GM12878 (cell line): ENCODE measurements around the gene TRIM67. TPM values are rescaled to one million over a fixed set of nuclear protein-coding genes. Genes with fewer than 3 reads are reported as not detected.

Experiments
- ATAC-seq: fragments of 200-7000 bp; cut with Tn5 transposase; 3 replicates; pipeline ENCODE4 v1.9.1; 2020; ENCODE audit warnings: mild to moderate bottlenecking, moderate library complexity
- BruUV-seq: library from RNA; stranded (reverse); fragments of 400-500 nt; replicated peaks from 2 replicates; lab custom pipeline; 2021; lab: Mats Ljungman, UMichigan
- CTCF ChIA-PET: fragments of 300-600 bp; sonication (Branson Sonifier 250); formaldehyde crosslinking; extraction: SDS; loops from one replicate; lab custom pipeline; 2021; ENCODE audit warnings: inconsistent platforms; lab: Yijun Ruan, JAX
- POLR2A ChIA-PET: fragments of 350-600 bp; formaldehyde crosslinking; extraction: SDS; loops from one replicate; lab custom pipeline; 2021; ENCODE audit warnings: inconsistent platforms; lab: Charles Lee
- RAD21 ChIA-PET: fragments of 300-600 bp; sonication (Branson Sonifier 250); formaldehyde crosslinking; loops from one replicate; lab custom pipeline; 2023; ENCODE audit warnings: antibody characterized with exemption; ENCODE audit not compliant: unreplicated experiment; lab: Charles Lee
- SMC1A ChIA-PET: fragments of 300-600 bp; sonication (Branson Sonifier 250); formaldehyde crosslinking; loops from one replicate; lab custom pipeline; 2023; ENCODE audit not compliant: unreplicated experiment, uncharacterized antibody; lab: Charles Lee
- DNase-seq: peaks from one replicate; pipeline ENCODE4 v3.0.0-alpha.2; 2011; ENCODE audit warnings: low read depth, low spot score
- FAIRE-seq: peaks from 3 replicates; lab custom pipeline; 2011; peaks lifted over from hg19 to GRCh38; lab: Jason Lieb, UNC
- H2AFZ ChIP-seq: 2 replicates; pipeline ENCODE4 v1.6.0; 2011; ENCODE audit warnings: low read depth, low read length, control low read depth; ENCODE audit not compliant: control insufficient read depth
- H3K27ac ChIP-seq: 2 replicates; pipeline ENCODE4 v1.5.1; 2011; ENCODE audit warnings: control low read depth; ENCODE audit not compliant: control insufficient read depth, insufficient read depth
- H3K27me3 ChIP-seq, 2 experiments: replicated peaks in 1 of 2; 2 replicates each; pipeline versions ENCODE4 v1.6.0 to v1.6.1; 2011; ENCODE audit warnings: low read length in 1 of 2; ENCODE audit not compliant: control insufficient read depth in 2 of 2, insufficient read depth in 2 of 2
- H3K36me3 ChIP-seq, 2 experiments: 2 replicates each; pipeline ENCODE4 v1.5.1; 2011; ENCODE audit warnings: low read length in 1 of 2; ENCODE audit not compliant: control insufficient read depth in 2 of 2, insufficient read depth in 2 of 2
- H3K4me1 ChIP-seq: 2 replicates; pipeline ENCODE4 v1.6.1; 2011; ENCODE audit warnings: mild to moderate bottlenecking, low read length, moderate library complexity, mixed read lengths; ENCODE audit not compliant: control insufficient read depth, insufficient read depth
- H3K4me2 ChIP-seq: 2 replicates; pipeline ENCODE4 v1.6.0; 2011; ENCODE audit warnings: control low read depth; ENCODE audit not compliant: control insufficient read depth, insufficient read depth
- H3K4me3 ChIP-seq: fragments of 200-600 bp; sonication (generic); 2 replicates; pipeline ENCODE4 v1.5.1; 2016
- H3K79me2 ChIP-seq: 2 replicates; pipeline ENCODE4 v1.6.0; 2011; ENCODE audit warnings: low read length; ENCODE audit not compliant: control insufficient read depth, insufficient read depth
- H3K9ac ChIP-seq: 2 replicates; pipeline ENCODE4 v1.8.0; 2011; ENCODE audit warnings: low read length, control low read depth, mixed read lengths; ENCODE audit not compliant: control insufficient read depth, insufficient read depth
- H3K9me3 ChIP-seq: replicated peaks from 3 replicates; pipeline ENCODE4 v1.5.1; 2011; ENCODE audit warnings: mild to moderate bottlenecking, low read length; ENCODE audit not compliant: control insufficient read depth, insufficient read depth
- H4K20me1 ChIP-seq: 2 replicates; pipeline ENCODE4 v1.6.0; 2011; ENCODE audit not compliant: control insufficient read depth, insufficient read depth
- CEBPB ChIP-seq, 2 experiments: fragments of 150-350 bp in 1 of 2; IDR thresholded peaks; 2 replicates each; pipeline ENCODE4 v1.6.1; 2012 to 2014; ENCODE audit warnings: low read depth in 2 of 2, low read length in 2 of 2, borderline replicate concordance in 1 of 2, inconsistent platforms in 1 of 2
- EGR1 ChIP-seq, 2 experiments: IDR thresholded peaks; 1 replicate in 1 of 2; 2 replicates in 1 of 2; pipeline ENCODE4 v1.6.1; 2011 to 2012; ENCODE audit warnings: low read depth in 2 of 2, low read length in 2 of 2, borderline replicate concordance in 1 of 2, mild to moderate bottlenecking in 1 of 2, moderate library complexity in 1 of 2
- HDGF ChIP-seq: fragments of 450-650 bp; IDR thresholded peaks from 2 replicates; pipeline ENCODE4 v1.6.1; 2016; ENCODE audit warnings: antibody characterized with exemption
- MXI1 ChIP-seq: fragments of 150-350 bp; IDR thresholded peaks from 2 replicates; pipeline ENCODE4 v1.6.1; 2011; ENCODE audit warnings: low read depth, mild to moderate bottlenecking, inconsistent platforms, low read length, improper control_type of control experiment
- NR2F1 ChIP-seq: fragments of 450-650 bp; conservative IDR thresholded peaks from 2 replicates; pipeline ENCODE4 v1.6.1; 2017; ENCODE audit warnings: mild to moderate bottlenecking
- RB1 ChIP-seq: fragments of 450-650 bp; formaldehyde crosslinking; IDR thresholded peaks from 2 replicates; pipeline ENCODE4 v1.6.1; 2017; ENCODE audit warnings: mild to moderate bottlenecking, borderline replicate concordance
- RBBP5 ChIP-seq: fragments of 200-600 bp; sonication (generic); conservative IDR thresholded peaks from 2 replicates; pipeline ENCODE4 v1.6.1; 2016
- SMAD5 ChIP-seq: IDR thresholded peaks from 2 replicates; pipeline ENCODE4 v1.6.1; 2016; ENCODE audit warnings: antibody characterized with exemption, low read depth
- WGBS: methylation state at CpG from one replicate; pipeline ENCODE4 v1.1.6; 2016; ENCODE audit warnings: low lambda C conversion rate; ENCODE audit not compliant: insufficient replicate concordance, insufficient coverage; ENCODE audit errors: missing lambda C conversion rate; 5-methylcytosine and 5-hydroxymethylcytosine counted together
- in situ Hi-C: fragments of 300-500 bp; cut with MboI; formaldehyde crosslinking; loops from 9 replicates; pipeline ENCODE4 v1.14.3; 2018; ENCODE audit warnings: mixed read lengths
- intact Hi-C: fragments of 100-400 bp; cut with micrococcal nuclease; formaldehyde crosslinking; loops from one replicate; pipeline ENCODE4 v1.14.2; 2022; ENCODE audit not compliant: unreplicated experiment
- polyA plus RNA-seq, 11 experiments: library from polyadenylated mRNA; depleted of rRNA in 4 of 11; unstranded in 6 of 11; stranded (reverse) in 5 of 11; fragments of >200 nt; fragmentation: Nextera tagmentation in 4 of 11; fragmentation: Illumina TruSeq in 1 of 11; extraction: Ambion mirVana in 4 of 11; extraction: Trizol in 1 of 11; gene quantifications; 1 replicate in 1 of 11; 2 replicates in 10 of 11; pipeline versions ENCODE4 v1.2.1 to v1.2.3, GENCODE V29; 2011 to 2016; ENCODE audit warnings: inconsistent platforms in 2 of 11, missing spikeins in 2 of 11, low read depth in 1 of 11
- total RNA-seq, 4 experiments: library from RNA; depleted of rRNA in 3 of 4; stranded (reverse); fragments of >200 nt in 3 of 4; fragmentation: Illumina TruSeq in 1 of 4; extraction: Trizol in 1 of 4; gene quantifications; 2 replicates each; pipeline versions ENCODE4 v1.2.1 to v1.2.3, GENCODE V29; 2013 to 2021
- TF ChIP-seq, protein P1 (sequence below): IDR thresholded peaks from 2 replicates; pipeline ENCODE4 v1.6.1; 2012; ENCODE audit warnings: low read depth, low read length, improper control_type of control experiment
- TF ChIP-seq, protein P2 (sequence below): fragments of 450-650 bp; IDR thresholded peaks from 2 replicates; pipeline ENCODE4 v1.6.1; 2016; ENCODE audit warnings: mild to moderate bottlenecking, moderate library complexity, borderline replicate concordance
- TF ChIP-seq, protein P3 (sequence below): IDR thresholded peaks from 2 replicates; pipeline ENCODE4 v1.6.1; 2012; ENCODE audit warnings: low read length, inconsistent platforms

Gene TRIM67
- total and polyA plus RNA-seq, 10 of the 15 experiments (the other 5 are each of a cell fraction or from before 2014, with no cell fraction given), result under 0.01 to 0.01 TPM; not detected in 8

DNA sequence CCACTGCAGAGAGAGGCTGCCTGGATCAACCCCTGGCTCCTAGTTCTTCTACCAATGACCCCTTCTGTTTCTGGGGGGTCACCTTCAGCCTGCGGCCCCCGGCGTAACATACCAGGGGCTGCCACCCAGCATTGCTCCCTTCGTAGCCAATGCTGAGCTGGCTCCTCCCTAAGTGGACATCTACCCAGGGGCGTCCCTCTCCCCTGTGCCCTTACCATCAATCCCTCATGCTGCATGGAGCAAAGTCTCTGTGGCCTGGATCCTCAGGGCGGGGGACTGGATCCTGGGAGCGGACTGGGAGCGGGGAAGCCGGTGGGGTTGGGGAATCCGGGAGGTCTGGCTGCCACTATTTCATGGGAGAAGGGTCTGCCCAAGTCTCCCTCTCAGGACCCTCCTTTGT, 28.6 kb downstream of the TRIM67 start:
- BruUV-seq, result no TSS peak
- Histone ChIP-seq H3K9ac (no peak overlapping the region), H3K4me3 (no peak overlapping the region), H3K4me2 (no peak overlapping the region), H3K79me2 (no peaks in the 10 kb centered on the region), H3K9me3 (no peaks in the 10 kb centered on the region), H2AFZ (no peak overlapping the region), H3K27me3 (no peaks in the 10 kb centered on the region; a peak in 2 of 4 replicates), H3K4me1 (no peaks in the 10 kb centered on the region), H4K20me1 (no peaks in the 10 kb centered on the region), H3K36me3 (no peaks in the 10 kb centered on the region), H3K27ac (no peak overlapping the region)
- intact Hi-C loops (no loop called here), in situ Hi-C loops (no loop called here)
- ATAC-seq, result no peak
- no peak for DNase-seq
- SMC1A ChIA-PET, result no interaction called here
- FAIRE-seq, result no peak
- CTCF ChIA-PET, result no interaction called here
- WGBS, result 45% methylated on average over 10 of the region's 10 CpGs
- POLR2A ChIA-PET, result no interaction called here
- RAD21 ChIA-PET, result no interaction called here
- TF ChIP-seq CEBPB (IDR thresholded peaks at IDR 0.05; ENCODE audit: borderline replicate concordance in 1 of 2, low read depth in 2 of 2, low read length in 2 of 2), result no peak
- TF ChIP-seq NR2F1, result no peak
- TF ChIP-seq, all 136 proteins: peak for 0

DNA sequence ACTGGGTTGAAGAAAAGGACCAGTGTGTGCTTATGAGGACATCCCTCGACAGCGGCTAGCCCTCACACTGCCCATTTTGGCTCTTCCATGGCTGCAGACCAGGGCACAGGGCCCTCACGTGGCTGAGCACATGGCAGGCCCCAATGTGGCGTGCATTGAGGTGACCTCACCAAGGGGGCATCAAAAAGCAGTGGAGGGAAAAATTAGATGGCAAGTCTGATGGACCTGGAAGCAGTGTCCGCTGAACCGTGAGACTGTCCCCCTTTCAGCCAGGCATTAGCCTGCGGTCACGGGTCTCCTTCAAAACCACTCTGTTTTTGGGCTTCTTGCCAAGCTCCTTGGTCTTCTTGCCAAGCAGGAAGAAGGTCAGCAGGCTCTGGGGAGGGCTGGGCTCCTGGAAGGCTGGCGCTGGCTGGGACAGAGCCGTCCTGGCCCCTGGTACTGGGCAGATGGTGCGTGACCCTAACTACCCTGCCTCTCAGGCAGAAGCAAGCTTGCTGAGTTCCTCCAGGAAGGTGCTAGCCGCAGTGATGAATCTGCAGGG, 30.8 kb downstream of the TRIM67 start:
- H3K79me2 ChIP-seq, result no peaks in the 10 kb centered on the region
- ChIA-PET CTCF (no interaction called here), SMC1A (no interaction called here), POLR2A (no interaction called here), RAD21 (no interaction called here)
- no peak overlapping the region for H3K9ac ChIP-seq
- no peaks in the 10 kb centered on the region for H3K4me1 ChIP-seq
- no peak overlapping the region for H3K27ac ChIP-seq
- no peak for DNase-seq
- no peak for ATAC-seq
- FAIRE-seq, result no peak
- no peak overlapping the region for H3K4me3 ChIP-seq
- no peaks in the 10 kb centered on the region for H3K9me3 ChIP-seq
- no peak overlapping the region for H3K4me2 ChIP-seq
- no peaks in the 10 kb centered on the region; a peak in 1 of 4 replicates for H3K27me3 ChIP-seq
- H4K20me1 ChIP-seq, result no peaks in the 10 kb centered on the region
- H3K36me3 ChIP-seq, result no peaks in the 10 kb centered on the region
- no peak overlapping the region for H2AFZ ChIP-seq
- intact Hi-C loops (no loop called here), in situ Hi-C loops (no loop called here)
- WGBS, result 31% methylated on average over 12 of the region's 12 CpGs
- BruUV-seq, result no TSS peak
- TF ChIP-seq, protein P1, sequence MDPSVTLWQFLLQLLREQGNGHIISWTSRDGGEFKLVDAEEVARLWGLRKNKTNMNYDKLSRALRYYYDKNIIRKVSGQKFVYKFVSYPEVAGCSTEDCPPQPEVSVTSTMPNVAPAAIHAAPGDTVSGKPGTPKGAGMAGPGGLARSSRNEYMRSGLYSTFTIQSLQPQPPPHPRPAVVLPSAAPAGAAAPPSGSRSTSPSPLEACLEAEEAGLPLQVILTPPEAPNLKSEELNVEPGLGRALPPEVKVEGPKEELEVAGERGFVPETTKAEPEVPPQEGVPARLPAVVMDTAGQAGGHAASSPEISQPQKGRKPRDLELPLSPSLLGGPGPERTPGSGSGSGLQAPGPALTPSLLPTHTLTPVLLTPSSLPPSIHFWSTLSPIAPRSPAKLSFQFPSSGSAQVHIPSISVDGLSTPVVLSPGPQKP, result no peak
- TF ChIP-seq HDGF (no peak), EGR1 (IDR thresholded peaks at IDR 0.05; ENCODE audit: borderline replicate concordance in 1 of 2, low read depth in 2 of 2, low read length in 2 of 2) (no peak), RBBP5 (no peak), SMAD5 (no peak), RB1 (no peak), MXI1 (no peak)
- TF ChIP-seq, protein P2, sequence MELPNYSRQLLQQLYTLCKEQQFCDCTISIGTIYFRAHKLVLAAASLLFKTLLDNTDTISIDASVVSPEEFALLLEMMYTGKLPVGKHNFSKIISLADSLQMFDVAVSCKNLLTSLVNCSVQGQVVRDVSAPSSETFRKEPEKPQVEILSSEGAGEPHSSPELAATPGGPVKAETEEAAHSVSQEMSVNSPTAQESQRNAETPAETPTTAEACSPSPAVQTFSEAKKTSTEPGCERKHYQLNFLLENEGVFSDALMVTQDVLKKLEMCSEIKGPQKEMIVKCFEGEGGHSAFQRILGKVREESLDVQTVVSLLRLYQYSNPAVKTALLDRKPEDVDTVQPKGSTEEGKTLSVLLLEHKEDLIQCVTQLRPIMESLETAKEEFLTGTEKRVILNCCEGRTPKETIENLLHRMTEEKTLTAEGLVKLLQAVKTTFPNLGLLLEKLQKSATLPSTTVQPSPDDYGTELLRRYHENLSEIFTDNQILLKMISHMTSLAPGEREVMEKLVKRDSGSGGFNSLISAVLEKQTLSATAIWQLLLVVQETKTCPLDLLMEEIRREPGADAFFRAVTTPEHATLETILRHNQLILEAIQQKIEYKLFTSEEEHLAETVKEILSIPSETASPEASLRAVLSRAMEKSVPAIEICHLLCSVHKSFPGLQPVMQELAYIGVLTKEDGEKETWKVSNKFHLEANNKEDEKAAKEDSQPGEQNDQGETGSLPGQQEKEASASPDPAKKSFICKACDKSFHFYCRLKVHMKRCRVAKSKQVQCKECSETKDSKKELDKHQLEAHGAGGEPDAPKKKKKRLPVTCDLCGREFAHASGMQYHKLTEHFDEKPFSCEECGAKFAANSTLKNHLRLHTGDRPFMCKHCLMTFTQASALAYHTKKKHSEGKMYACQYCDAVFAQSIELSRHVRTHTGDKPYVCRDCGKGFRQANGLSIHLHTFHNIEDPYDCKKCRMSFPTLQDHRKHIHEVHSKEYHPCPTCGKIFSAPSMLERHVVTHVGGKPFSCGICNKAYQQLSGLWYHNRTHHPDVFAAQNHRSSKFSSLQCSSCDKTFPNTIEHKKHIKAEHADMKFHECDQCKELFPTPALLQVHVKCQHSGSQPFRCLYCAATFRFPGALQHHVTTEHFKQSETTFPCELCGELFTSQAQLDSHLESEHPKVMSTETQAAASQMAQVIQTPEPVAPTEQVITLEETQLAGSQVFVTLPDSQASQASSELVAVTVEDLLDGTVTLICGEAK, result no peak
- TF ChIP-seq, protein P3, sequence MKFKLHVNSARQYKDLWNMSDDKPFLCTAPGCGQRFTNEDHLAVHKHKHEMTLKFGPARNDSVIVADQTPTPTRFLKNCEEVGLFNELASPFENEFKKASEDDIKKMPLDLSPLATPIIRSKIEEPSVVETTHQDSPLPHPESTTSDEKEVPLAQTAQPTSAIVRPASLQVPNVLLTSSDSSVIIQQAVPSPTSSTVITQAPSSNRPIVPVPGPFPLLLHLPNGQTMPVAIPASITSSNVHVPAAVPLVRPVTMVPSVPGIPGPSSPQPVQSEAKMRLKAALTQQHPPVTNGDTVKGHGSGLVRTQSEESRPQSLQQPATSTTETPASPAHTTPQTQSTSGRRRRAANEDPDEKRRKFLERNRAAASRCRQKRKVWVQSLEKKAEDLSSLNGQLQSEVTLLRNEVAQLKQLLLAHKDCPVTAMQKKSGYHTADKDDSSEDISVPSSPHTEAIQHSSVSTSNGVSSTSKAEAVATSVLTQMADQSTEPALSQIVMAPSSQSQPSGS, result no peak
